Upper lobe of left lung (tissue), 4 donors: ENCODE data around the gene ZSCAN9.

Experiments used
- POLR2A ChIP-seq, 4 donors: fragments of 450-650 bp; IDR thresholded peaks; one replicate each; pipeline ENCODE4 v1.5.1; 2016 to 2017; ENCODE audit warnings: antibody characterized with exemption in 4 of 4, mild to moderate bottlenecking in 2 of 4
- TF ChIP-seq, protein P1 (sequence below), 6 experiments: fragments of 450-650 bp in 4 of 6; fragments of 200-600 bp in 2 of 6; sonication (generic) in 2 of 6; IDR thresholded peaks; one replicate each; pipeline ENCODE4 v1.5.1; 2016 to 2019; ENCODE audit warnings: antibody characterized with exemption in 6 of 6

DNA sequence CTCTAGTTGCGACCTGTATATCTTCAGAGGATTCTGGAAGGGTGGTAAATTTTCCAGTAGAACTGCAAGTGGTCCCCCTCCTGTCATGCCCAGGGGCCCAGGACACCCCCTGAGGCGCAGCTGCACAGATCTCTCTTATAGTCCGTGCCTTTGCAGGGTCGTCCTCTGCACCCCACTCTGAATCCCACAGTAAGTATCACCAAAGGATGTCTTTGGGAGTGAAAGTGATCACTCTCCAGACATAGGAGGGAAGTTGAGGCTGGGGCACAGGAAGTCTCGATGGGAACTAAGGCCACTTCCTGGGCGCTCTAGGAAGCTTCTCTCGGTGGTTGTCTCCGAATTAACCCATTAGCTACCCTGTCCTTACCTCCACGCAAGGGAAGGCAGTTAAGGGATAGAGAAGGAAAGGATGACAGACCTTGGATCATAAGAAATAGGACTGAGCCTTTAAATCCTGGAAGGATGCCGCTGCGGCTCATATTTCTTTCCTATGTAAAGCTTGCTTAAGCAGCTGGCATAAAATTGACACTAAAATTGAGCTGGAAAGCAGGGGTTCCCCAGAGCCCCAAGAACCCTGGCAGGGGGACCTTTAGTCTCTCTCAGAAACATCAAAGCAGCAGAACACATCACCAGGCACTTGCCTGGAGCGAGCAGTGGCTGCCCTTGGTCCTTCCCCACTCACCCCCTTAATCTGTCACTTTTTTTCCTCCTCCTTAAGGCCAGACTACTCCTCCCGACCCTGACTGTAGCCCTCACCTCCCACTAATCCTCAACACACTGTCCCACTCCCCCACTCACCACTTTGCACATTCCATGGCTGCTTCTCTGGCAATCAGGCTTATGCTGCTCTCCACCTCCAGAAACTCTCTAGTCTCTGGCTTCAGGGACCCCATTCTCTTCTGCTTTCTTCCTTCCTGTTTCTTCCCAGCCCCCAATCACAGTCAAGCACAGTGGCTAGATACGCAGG, 27.2 kb downstream of the ZSCAN9 start, which contains the start of gene ZKSCAN4:
- peak in 1 of 4 donors; percentile 19 for TF ChIP-seq POLR2A (IDR thresholded peaks at IDR 0.05)
- TF ChIP-seq, protein P1, sequence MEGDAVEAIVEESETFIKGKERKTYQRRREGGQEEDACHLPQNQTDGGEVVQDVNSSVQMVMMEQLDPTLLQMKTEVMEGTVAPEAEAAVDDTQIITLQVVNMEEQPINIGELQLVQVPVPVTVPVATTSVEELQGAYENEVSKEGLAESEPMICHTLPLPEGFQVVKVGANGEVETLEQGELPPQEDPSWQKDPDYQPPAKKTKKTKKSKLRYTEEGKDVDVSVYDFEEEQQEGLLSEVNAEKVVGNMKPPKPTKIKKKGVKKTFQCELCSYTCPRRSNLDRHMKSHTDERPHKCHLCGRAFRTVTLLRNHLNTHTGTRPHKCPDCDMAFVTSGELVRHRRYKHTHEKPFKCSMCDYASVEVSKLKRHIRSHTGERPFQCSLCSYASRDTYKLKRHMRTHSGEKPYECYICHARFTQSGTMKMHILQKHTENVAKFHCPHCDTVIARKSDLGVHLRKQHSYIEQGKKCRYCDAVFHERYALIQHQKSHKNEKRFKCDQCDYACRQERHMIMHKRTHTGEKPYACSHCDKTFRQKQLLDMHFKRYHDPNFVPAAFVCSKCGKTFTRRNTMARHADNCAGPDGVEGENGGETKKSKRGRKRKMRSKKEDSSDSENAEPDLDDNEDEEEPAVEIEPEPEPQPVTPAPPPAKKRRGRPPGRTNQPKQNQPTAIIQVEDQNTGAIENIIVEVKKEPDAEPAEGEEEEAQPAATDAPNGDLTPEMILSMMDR (IDR thresholded peaks at IDR 0.05) = no peak
